HG03442 (cell line): ENCODE measurements around the gene BTBD16.

Source experiments
- ATAC-seq: cut with Tn5 transposase; IDR thresholded peaks from one replicate; pipeline ENCODE4 v1.9.1; 2021; ENCODE audit warnings: mild to moderate bottlenecking, moderate library complexity; ENCODE audit not compliant: unreplicated experiment

Gene BTBD16

GRCh38 chr10:122271076-122271475 is at the start of gene BTBD16:
Gene BTBD16 (plus strand): TSS chr10:122271296. CDS start chr10:122275082, 3,786 bp downstream.
- no peak for ATAC-seq

- ATAC-seq = no peak
Measured at GRCh38 chr10:122221958-122222357, 49.1 kb upstream of the BTBD16 start.

- ATAC-seq = no peak
Measured at GRCh38 chr10:122222638-122223037, 48.5 kb upstream of the BTBD16 start.

GRCh38 chr10:122224159-122224558 is 46.9 kb upstream of the BTBD16 start:
- ATAC-seq = no peak

GRCh38 chr10:122225330-122225729 is 45.8 kb upstream of the BTBD16 start:
- ATAC-seq = no peak

GRCh38 chr10:122227754-122228153 is 43.3 kb upstream of the BTBD16 start:
- no peak for ATAC-seq

GRCh38 chr10:122229666-122230065 is 41.4 kb upstream of the BTBD16 start:
- ATAC-seq = no peak

GRCh38 chr10:122230222-122230621 is 40.9 kb upstream of the BTBD16 start:
- ATAC-seq = no peak

- no peak for ATAC-seq
Measured at GRCh38 chr10:122232769-122233168, 38.3 kb upstream of the BTBD16 start.

GRCh38 chr10:122233857-122234348 is 37.2 kb upstream of the BTBD16 start:
- ATAC-seq = no peak

- no peak for ATAC-seq
Measured at GRCh38 chr10:122234416-122234815, 36.7 kb upstream of the BTBD16 start.

- no peak for ATAC-seq
Measured at GRCh38 chr10:122236690-122237306, 34.3 kb upstream of the BTBD16 start.

- ATAC-seq = no peak
Measured at GRCh38 chr10:122237331-122237990, 33.6 kb upstream of the BTBD16 start.

GRCh38 chr10:122239578-122240257 is 31.4 kb upstream of the BTBD16 start:
- no peak for ATAC-seq

GRCh38 chr10:122240401-122240800 is 30.7 kb upstream of the BTBD16 start:
- ATAC-seq = no peak

GRCh38 chr10:122241836-122242235 is 29.3 kb upstream of the BTBD16 start:
- ATAC-seq = no peak

GRCh38 chr10:122243550-122243949 is 27.5 kb upstream of the BTBD16 start:
- no peak for ATAC-seq

- ATAC-seq = no peak
Measured at GRCh38 chr10:122244001-122244975, 26.8 kb upstream of the BTBD16 start.

GRCh38 chr10:122245136-122245535 is 26.0 kb upstream of the BTBD16 start:
- no peak for ATAC-seq

GRCh38 chr10:122245897-122246296 is 25.2 kb upstream of the BTBD16 start:
- ATAC-seq = no peak
